ENCODE measurements around the gene RETREG3.
"Not testable (repeated sequence)": the region's sequence is repeated elsewhere in the genome, so short reads cannot be mapped to it uniquely, and the experiment has no call there.

Gene RETREG3

DNA sequence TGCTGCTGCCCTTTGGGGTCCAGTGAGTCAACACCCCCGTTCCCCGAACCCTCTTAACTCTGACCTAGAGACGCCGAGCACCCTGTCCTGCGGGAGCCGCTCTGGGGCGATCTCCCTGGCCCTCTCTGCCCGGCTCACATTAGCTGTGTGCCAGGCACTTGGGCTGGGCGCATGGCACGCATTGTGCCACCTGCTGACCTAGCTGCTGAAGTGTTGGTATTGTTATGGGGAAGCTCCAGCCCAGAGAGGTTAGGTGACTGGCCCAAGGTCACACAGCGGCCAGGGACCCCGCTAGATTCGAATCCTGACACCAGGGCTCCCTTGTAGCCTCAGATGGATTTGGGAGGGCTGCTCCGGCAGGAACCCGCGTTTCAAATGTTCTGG, 55.3 kb downstream of the RETREG3 start:
- DNase-seq (ENCODE audit: low spot score), result no peak
- FAIRE-seq, result no peak

DNA sequence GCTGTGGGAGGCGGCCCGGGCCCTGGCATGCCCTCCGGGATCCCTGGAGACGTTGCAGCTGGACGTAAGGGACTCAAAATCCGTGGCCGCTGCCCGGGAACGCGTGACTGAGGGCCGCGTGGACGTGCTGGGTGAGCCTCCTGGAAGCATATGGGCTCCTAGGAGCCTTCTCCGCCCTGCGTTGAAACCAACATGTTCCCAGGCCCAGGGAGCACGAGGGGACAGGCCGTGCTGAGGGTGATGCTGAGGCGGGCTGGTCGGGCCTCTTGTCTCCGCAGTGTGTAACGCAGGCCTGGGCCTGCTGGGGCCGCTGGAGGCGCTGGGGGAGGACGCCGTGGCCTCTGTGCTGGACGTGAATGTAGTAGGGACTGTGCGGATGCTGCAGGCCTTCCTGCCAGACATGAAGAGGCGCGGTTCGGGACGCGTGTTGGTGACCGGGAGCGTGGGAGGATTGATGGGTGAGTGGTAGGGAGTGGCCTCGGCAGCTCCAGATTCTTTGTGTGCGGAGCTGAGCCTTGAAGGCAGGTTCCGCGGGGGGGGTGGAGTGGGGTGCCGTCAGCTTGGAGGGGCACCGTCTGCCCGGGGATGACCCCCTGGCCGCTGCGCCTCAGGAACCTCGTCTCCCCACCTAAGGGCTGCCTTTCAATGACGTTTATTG, 55.9 kb downstream of the RETREG3 start:
- DNase-seq (ENCODE audit: low spot score) (peak; percentile 27), FAIRE-seq (no peak)

DNA sequence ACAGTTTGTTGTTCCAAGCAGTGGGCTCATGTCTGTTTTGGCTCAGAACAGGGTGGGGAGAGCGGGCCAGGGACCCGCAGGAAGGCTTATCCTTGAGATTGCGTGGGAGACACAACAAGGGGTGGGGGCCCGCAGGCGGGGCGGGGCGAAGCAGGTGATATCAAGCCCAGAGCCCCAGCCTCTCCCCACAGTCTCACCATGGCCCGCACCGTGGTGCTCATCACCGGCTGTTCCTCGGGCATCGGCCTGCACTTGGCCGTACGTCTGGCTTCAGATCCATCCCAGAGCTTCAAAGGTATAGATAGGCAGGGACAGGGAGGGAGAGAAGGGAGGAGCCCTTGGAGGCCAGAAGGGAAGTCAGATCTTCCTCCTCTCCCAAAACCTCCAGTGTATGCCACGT, 56.4 kb downstream of the RETREG3 start, which contains the start of gene HSD17B1:
Gene HSD17B1, plus strand, starts transcription at position 188 of the 400 bp plus-strand sequence. Its CDS starts 11 bp downstream, at position 199.
- not testable (repeated sequence) for DNase-seq (ENCODE audit: low spot score); FAIRE-seq

DNA sequence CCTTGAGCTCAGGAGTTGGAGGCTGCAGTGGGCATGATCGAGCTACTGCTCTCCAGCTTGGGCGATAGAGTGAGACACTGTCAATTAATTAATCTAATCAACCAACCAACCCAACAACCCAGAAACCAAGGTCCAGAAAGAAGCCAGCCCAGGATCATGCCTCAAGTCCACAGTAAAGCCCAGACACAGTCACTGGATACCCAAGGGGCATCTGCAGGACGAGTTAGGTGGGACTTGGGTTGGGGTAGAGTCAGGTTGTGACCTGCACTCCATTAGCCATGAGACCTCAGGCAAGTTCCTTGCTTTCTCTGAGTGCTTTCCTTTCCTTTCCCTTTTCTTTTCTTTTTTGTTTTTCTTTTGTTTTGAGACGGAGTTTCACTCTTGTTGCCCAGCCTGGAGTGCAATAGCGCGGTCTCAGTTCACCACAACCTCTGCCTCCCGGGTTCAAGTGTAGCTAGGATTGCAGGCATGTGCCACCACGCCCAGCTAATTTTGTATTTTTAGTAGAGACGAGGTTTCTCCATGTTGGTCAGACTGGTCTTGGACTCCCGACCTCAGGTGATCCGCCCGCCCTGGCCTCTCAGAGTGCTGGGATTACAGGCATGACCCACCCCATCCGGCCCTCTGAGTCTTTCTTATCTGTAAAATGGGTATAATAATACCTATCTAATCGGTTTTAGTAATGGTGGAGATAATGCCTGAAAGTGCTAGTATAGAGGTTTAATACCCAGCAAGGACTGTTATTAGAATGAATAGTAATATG, 60.0 kb downstream of the RETREG3 start:
- FAIRE-seq, result no peak

DNA sequence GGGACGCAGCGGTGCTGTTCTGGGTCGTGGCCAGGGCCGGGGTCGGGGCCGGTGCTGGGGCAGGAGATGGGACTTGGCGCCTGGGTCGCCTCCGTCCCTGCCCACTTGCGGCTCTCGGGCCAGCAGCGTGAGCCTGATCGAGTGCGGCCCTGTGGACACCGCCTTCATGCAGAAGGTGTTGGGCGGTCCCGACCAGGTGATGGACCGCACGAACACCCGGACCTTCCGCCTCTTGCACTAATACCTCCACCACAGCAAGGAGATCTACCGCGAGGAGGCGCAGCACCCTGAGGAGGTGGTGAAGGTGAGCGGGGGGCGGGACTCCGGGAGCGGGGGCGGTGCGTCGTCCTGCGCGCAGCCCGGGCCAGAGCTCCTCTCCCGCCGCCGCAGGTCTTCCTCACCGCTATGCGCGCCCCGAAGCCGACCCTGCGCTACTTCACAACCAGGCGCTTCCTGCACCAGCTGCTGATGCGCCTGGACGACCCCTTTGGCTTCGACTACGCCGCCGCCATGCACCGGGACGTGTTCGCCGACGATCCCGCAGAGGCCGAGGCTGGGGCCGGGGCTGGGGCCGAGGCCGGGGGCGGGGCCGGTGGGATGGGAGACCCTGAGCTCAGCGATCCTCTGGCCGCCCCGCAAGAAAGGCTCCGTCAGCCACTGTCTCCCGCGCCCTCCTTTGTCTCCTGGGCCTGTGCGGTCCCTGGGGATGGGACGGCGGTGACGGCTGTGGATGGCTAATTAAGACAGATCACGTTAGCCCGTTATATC, 60.9 kb downstream of the RETREG3 start:
- DNase-seq (ENCODE audit: low spot score), result no peak
- no peak for FAIRE-seq

More for the DNA sequence above, 60.0 kb downstream of the RETREG3 start:
- no peak for DNase-seq (ENCODE audit: low spot score)

DNA sequence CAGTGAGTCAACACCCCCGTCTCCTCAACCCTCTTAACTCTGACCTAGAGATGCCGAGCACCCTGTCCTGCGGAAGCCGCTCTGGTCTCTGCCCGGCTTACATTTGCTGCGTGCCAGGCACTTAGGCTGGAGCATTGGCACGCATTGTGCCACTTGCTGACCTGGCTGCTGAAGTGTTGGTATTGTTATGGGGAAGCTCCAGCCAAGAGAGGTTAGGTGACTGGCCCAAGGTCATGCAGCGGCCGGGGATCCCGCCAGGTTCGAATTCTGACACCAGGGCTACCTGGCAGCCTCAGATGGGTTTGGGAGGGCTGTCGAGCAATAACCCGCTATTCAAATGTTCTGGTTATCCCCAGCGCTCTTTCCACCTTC, 61.5 kb downstream of the RETREG3 start:
- DNase-seq (ENCODE audit: low spot score) (no peak), FAIRE-seq (no peak)

DNA sequence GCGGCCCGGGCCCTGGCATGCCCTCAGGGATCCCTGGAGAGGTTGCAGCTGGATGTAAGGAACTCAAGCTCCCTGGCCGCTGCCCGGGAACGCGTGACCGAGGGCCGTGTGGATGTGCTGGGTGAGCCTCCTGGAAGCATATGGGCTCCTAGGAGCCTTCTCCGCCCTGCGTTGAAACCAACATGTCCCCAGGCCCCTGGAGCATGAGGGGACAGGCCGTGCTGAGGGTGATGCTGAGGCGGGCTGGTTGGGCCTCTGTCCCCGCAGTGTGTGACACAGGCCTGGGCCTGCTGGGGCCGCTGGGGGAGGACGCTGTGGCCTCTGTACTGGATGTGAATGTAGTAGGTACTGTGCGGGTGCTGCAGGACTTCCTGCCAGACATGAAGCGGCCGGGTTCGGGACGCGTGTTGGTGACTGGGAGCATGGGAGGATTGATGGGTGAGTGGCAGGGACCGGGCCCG, 62.1 kb downstream of the RETREG3 start:
- FAIRE-seq (no peak), DNase-seq (ENCODE audit: low spot score) (no peak)

DNA sequence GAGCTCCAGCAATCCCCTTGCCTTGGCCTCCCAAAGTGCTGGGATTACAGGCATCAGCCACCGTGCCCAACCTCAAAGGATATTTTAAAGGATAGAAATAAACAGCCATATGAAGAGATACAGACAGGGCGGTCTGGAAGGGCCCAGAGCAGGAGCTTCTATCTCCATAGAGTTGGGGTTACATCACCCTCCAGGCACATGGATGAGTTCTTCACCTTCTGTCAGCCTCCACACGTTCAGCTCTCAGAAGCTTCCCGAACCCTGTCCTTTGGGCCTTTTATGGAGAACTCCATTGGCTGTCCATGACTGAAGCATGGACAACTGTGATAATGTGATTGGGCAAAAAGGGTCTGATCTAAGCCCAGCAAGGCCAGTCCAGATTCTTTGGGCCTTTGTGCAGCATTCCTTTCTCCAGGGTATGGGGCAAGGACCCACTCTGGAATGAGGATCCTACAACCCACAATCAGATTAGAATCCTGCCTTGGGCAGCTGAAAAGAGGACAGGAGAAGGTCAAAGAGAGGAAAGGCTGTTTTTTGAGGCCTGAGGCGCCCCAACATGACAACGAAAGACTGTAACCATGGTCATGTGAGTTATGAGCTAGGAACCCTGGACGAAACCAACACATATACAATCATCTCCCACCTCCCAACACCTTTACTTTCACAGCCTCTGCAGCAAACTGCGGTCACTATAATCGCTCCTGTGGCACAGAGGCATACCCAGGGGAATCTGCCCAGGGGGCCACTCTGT, 63.2 kb downstream of the RETREG3 start:
- not testable (repeated sequence) for DNase-seq (ENCODE audit: low spot score)
- peak; percentile 17 for FAIRE-seq

DNA sequence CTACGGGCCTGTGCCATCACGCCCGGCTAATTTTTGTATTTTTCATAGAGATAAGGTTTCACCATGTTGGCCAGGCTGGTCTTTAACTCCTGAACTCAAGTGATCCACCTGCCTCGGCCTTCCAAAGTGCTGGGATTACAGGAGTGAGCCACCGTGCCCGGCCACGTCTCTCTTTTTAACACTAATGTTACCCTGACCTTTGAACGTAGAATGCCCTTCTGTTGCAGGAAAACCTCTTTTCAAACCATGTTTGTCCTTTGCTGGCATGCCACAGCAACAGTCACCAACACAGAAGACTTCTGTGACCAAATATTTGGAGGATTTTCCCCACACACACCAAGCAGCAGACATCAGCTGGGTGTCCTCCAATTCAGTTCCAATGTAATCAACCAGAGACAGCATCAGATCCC, 64.3 kb downstream of the RETREG3 start:
- DNase-seq (ENCODE audit: low spot score) (no peak), FAIRE-seq (no peak)

DNA sequence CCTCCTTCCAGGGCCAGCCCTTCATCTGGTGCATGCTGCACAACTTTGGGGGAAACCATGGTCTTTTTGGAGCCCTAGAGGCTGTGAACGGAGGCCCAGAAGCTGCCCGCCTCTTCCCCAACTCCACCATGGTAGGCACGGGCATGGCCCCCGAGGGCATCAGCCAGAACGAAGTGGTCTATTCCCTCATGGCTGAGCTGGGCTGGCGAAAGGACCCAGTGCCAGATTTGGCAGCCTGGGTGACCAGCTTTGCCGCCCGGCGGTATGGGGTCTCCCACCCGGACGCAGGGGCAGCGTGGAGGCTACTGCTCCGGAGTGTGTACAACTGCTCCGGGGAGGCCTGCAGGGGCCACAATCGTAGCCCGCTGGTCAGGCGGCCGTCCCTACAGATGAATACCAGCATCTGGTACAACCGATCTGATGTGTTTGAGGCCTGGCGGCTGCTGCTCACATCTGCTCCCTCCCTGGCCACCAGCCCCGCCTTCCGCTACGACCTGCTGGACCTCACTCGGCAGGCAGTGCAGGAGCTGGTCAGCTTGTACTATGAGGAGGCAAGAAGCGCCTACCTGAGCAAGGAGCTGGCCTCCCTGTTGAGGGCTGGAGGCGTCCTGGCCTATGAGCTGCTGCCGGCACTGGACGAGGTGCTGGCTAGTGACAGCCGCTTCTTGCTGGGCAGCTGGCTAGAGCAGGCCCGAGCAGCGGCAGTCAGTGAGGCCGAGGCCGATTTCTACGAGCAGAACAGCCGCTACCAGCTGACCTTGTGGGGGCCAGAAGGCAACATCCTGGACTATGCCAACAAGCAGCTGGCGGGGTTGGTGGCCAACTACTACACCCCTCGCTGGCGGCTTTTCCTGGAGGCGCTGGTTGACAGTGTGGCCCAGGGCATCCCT, 65.7 kb downstream of the RETREG3 start:
- DNase-seq (ENCODE audit: low spot score), result no peak

DNA sequence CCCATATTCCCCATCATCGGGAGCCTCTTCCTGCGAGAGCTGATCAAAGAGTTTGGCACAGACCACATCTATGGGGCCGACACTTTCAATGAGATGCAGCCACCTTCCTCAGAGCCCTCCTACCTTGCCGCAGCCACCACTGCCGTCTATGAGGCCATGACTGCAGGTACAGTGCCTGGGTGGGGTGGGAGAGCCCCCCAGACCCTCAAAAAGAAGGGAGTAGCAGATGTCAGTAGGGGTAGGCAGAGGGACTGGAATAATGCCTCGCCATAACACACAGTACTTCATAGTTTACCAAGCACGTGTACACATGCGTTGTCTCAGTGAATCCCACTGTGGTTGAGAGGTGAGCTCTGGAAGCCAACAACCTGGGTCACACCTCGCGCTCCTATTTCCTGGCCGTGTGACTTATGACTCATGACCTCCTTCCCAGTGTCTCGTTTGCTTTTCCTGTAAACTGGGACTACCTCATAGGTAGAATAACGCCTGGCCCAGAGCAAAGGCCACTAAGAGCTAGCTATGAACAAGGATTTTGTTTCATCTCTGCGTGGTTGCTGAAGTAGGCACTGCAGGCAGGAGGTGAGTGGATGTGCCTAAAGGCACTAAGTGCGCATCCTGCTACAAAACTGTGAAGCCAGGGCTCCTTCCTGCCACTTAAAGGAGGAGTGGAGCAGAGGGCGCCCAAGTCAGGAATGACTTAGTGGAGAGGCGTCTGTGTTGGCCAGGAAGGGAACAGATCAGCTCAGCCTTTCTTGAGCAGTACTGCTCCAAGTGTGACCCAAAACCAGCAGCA, 67.9 kb downstream of the RETREG3 start:
- DNase-seq (ENCODE audit: low spot score) (no peak), FAIRE-seq (no peak)

More for the DNA sequence above, 65.7 kb downstream of the RETREG3 start:
- no peak for FAIRE-seq

DNA sequence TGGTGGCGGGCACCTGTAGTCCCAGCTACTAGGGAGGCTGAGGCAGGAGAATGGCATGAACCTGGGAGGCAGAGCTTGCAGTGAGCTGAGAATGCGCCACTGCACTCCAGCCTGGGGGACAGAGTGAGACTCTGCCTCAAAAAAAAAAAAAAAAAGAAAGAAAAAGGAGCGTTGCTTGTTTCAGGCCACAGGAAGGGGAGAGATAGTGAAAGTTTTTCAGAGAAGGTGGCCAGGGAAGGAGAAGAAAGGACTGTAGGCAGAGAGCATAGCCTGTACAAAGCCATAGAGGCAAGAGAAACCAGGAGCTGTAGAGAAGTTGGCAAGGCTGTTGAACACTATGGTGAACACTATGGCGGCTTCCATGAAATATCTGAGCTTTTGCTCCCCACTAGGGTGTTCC, 68.6 kb downstream of the RETREG3 start:
- DNase-seq (ENCODE audit: low spot score); FAIRE-seq: not testable (repeated sequence)

DNA sequence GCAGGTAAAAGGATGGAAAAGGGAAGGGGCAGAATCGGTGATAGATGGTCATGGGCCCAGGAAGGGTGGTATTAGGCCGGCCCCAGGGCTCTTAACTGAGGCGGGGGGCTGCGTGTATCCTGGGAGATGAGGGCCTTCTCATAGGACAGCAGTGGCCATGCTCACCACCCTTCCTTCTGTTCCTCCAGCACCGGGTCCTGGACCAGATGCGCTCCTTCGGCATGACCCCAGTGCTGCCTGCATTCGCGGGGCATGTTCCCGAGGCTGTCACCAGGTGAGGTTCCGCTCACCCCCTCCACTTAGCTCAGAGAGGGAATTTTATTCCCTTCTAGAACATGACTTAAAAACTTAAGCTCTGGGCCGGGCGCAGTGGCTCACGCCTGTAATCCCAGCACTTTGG, 70.7 kb downstream of the RETREG3 start:
- DNase-seq (ENCODE audit: low spot score) (no peak), FAIRE-seq (no peak)

DNA sequence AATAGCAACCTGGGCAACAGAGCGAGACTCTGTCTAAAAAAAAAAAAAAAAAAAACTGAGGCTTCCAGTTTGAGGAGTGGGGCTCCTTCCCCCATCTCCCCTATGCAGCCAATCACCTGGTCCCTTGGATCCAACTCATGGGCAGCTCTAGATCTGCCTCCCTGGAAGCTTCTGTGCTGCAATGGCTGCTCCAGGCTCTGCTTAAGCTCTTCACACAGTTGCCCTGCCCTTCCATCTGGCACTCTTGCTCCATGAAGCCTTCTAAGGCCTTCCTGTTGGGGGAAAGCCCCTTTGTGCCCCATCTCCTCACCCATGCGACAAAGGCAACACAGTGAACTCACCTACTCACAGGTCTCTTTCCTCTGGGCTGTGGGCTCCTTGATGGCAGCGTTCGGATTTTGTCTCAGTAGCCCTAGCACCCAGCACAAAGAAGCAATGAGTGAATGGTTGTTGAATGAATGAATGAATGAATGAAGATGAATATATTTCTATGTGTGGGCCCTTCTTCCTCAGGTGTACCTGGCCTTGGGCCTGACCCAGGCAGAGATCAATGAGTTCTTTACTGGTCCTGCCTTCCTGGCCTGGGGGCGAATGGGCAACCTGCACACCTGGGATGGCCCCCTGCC, 71.2 kb downstream of the RETREG3 start:
- FAIRE-seq, result no peak
- no peak for DNase-seq (ENCODE audit: low spot score)

DNA sequence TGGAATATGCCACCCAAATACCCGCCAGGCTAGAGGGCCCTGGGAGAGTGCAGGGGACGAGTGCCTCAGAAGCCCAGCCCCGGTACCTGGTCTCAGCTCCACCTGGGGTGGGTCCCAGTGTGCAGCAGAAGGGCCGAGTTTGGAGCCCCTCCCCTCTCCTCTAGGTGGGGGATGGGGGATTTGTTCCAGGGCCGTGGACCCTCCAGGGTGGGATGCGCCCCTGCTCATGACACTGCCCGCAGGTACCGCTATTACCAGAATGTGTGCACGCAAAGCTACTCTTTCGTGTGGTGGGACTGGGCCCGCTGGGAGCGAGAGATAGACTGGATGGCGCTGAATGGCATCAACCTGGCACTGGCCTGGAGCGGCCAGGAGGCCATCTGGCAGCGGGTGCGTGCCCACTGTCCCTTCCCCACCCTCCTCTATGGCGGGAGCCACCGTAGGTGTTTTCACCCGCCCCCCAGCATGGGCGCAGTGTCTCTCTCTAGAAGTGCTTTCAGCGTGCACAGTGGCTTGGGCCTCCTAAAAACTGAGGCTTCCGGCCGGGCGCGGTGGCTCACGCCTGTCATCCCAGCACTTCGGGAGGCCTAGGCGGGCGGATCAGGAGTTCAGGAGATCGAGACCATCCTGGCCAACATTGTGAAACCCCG, 71.9 kb downstream of the RETREG3 start:
- FAIRE-seq (no peak), DNase-seq (ENCODE audit: low spot score) (no peak)

DNA sequence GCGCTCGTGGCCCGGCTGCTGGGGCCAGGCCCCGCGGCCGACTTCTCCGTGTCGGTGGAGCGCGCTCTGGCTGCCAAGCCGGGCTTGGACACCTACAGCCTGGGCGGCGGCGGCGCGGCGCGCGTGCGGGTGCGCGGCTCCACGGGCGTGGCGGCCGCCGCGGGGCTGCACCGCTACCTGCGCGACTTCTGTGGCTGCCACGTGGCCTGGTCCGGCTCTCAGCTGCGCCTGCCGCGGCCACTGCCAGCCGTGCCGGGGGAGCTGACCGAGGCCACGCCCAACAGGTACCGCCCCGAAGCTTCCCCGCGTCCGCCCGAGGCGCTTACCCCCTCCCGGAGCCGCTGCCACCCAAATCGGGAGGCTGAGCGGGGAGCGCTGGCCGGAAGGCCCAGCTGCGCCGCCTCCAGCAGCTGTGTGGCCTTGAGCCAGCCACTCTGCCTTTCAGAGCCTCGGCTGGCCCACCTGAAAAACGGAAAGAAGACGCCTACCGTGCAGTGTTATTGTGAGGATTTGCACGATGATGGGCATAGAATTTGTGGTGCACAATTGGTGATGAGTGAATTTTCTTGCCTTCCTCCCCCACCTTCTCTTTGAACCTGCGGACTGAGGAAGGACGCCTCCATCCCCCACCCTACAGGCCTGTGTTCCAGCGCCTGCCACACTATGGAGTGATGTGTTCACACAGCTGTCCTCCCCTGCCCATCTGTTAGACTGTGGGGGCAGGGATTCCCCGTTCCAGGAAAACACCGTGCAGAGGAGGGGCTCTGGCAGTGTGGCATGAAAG, 72.6 kb downstream of the RETREG3 start:
- peak; percentile 96 for DNase-seq (ENCODE audit: low spot score)

DNA sequence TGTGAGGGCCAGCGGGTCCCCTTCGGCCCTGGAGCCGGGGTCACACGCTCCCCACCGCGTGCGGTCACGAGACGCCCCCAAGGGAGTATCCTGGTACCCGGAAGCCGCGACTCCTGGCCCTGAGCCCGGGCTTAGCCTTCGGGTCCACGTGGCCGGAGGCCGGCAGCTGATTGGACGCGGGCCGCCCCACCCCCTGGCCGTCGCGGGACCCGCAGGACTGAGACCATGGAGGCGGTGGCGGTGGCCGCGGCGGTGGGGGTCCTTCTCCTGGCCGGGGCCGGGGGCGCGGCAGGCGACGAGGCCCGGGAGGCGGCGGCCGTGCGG, 73.2 kb downstream of the RETREG3 start, which contains the start of gene NAGLU:
Gene NAGLU, plus strand, starts transcription at position 194 of the 324 bp plus-strand sequence. Its CDS starts 32 bp downstream, at position 226.
- DNase-seq (ENCODE audit: low spot score) (peak; percentile 98), FAIRE-seq (no peak)

More for the DNA sequence above, 72.6 kb downstream of the RETREG3 start:
- peak; percentile 74 for FAIRE-seq
